ENCODE measurements around the gene SERBP1. TPM values are rescaled to one million over a fixed set of nuclear protein-coding genes. Genes with fewer than 3 reads are reported as not detected.

The SERBP1 gene
- total and polyA plus RNA-seq, 2 of the 8 experiments (the other 6 are each of a cell fraction or from before 2014, with no cell fraction given) = 229 to 536 TPM

DNA sequence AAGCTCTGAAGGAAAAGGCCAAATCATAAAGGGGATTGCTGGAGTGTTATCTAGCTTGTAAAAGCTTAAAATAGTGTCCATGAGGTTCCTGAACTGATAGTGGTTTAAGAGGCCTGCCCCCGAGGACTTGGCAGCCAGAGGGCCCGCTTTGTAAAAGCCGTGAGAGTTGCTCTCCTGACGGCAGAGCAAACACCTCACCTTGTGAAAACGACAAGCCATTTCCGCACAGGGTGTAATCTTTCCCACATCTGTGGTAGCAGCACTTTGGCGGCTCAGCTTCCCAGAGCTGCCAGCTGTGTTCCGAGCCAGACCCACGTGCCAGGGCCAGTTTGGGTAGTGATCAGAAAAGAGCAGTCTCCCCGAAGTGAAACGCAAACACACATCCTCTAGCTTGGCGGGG, 37.0 kb downstream of the SERBP1 start (continued):
- TF ChIP-seq, protein P1, sequence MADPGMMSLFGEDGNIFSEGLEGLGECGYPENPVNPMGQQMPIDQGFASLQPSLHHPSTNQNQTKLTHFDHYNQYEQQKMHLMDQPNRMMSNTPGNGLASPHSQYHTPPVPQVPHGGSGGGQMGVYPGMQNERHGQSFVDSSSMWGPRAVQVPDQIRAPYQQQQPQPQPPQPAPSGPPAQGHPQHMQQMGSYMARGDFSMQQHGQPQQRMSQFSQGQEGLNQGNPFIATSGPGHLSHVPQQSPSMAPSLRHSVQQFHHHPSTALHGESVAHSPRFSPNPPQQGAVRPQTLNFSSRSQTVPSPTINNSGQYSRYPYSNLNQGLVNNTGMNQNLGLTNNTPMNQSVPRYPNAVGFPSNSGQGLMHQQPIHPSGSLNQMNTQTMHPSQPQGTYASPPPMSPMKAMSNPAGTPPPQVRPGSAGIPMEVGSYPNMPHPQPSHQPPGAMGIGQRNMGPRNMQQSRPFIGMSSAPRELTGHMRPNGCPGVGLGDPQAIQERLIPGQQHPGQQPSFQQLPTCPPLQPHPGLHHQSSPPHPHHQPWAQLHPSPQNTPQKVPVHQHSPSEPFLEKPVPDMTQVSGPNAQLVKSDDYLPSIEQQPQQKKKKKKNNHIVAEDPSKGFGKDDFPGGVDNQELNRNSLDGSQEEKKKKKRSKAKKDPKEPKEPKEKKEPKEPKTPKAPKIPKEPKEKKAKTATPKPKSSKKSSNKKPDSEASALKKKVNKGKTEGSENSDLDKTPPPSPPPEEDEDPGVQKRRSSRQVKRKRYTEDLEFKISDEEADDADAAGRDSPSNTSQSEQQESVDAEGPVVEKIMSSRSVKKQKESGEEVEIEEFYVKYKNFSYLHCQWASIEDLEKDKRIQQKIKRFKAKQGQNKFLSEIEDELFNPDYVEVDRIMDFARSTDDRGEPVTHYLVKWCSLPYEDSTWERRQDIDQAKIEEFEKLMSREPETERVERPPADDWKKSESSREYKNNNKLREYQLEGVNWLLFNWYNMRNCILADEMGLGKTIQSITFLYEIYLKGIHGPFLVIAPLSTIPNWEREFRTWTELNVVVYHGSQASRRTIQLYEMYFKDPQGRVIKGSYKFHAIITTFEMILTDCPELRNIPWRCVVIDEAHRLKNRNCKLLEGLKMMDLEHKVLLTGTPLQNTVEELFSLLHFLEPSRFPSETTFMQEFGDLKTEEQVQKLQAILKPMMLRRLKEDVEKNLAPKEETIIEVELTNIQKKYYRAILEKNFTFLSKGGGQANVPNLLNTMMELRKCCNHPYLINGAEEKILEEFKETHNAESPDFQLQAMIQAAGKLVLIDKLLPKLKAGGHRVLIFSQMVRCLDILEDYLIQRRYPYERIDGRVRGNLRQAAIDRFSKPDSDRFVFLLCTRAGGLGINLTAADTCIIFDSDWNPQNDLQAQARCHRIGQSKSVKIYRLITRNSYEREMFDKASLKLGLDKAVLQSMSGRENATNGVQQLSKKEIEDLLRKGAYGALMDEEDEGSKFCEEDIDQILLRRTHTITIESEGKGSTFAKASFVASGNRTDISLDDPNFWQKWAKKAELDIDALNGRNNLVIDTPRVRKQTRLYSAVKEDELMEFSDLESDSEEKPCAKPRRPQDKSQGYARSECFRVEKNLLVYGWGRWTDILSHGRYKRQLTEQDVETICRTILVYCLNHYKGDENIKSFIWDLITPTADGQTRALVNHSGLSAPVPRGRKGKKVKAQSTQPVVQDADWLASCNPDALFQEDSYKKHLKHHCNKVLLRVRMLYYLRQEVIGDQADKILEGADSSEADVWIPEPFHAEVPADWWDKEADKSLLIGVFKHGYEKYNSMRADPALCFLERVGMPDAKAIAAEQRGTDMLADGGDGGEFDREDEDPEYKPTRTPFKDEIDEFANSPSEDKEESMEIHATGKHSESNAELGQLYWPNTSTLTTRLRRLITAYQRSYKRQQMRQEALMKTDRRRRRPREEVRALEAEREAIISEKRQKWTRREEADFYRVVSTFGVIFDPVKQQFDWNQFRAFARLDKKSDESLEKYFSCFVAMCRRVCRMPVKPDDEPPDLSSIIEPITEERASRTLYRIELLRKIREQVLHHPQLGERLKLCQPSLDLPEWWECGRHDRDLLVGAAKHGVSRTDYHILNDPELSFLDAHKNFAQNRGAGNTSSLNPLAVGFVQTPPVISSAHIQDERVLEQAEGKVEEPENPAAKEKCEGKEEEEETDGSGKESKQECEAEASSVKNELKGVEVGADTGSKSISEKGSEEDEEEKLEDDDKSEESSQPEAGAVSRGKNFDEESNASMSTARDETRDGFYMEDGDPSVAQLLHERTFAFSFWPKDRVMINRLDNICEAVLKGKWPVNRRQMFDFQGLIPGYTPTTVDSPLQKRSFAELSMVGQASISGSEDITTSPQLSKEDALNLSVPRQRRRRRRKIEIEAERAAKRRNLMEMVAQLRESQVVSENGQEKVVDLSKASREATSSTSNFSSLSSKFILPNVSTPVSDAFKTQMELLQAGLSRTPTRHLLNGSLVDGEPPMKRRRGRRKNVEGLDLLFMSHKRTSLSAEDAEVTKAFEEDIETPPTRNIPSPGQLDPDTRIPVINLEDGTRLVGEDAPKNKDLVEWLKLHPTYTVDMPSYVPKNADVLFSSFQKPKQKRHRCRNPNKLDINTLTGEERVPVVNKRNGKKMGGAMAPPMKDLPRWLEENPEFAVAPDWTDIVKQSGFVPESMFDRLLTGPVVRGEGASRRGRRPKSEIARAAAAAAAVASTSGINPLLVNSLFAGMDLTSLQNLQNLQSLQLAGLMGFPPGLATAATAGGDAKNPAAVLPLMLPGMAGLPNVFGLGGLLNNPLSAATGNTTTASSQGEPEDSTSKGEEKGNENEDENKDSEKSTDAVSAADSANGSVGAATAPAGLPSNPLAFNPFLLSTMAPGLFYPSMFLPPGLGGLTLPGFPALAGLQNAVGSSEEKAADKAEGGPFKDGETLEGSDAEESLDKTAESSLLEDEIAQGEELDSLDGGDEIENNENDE (IDR thresholded peaks at IDR 0.05; ENCODE audit: insufficient replicate concordance, low read length) = no peak
- no peak for TF ChIP-seq MAFK (IDR thresholded peaks at IDR 0.05; ENCODE audit: low read depth, low read length)
- no peak for TF ChIP-seq TBP (IDR thresholded peaks at IDR 0.05; ENCODE audit: low read depth, low read length)
- TF ChIP-seq SIRT6 (IDR thresholded peaks at IDR 0.05; ENCODE audit: low read length) = no peak
- TF ChIP-seq PHF8 (conservative IDR thresholded peaks at IDR 0.05; ENCODE audit: low read depth, low read length) = no peak
- TF ChIP-seq YY1 (IDR thresholded peaks at IDR 0.05; ENCODE audit: low read depth, low read length) = no peak
- TF ChIP-seq POU5F1 (IDR thresholded peaks at IDR 0.05; ENCODE audit: low read depth, low read length) = no peak
- TF ChIP-seq, protein P2, sequence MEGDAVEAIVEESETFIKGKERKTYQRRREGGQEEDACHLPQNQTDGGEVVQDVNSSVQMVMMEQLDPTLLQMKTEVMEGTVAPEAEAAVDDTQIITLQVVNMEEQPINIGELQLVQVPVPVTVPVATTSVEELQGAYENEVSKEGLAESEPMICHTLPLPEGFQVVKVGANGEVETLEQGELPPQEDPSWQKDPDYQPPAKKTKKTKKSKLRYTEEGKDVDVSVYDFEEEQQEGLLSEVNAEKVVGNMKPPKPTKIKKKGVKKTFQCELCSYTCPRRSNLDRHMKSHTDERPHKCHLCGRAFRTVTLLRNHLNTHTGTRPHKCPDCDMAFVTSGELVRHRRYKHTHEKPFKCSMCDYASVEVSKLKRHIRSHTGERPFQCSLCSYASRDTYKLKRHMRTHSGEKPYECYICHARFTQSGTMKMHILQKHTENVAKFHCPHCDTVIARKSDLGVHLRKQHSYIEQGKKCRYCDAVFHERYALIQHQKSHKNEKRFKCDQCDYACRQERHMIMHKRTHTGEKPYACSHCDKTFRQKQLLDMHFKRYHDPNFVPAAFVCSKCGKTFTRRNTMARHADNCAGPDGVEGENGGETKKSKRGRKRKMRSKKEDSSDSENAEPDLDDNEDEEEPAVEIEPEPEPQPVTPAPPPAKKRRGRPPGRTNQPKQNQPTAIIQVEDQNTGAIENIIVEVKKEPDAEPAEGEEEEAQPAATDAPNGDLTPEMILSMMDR (IDR thresholded peaks at IDR 0.05; ENCODE audit: control extremely low read depth in 1 of 3, insufficient read depth in 1 of 3, low read depth in 1 of 3, low read length in 3 of 3) = no peak
- TF ChIP-seq RAD21 (IDR thresholded peaks at IDR 0.05 in 1 of 2, conservative IDR thresholded peaks at IDR 0.05 in 1 of 2; ENCODE audit: low read depth in 2 of 2, low read length in 2 of 2) = no peak
- no peak for TF ChIP-seq JUND (IDR thresholded peaks at IDR 0.05; ENCODE audit: low read length)
